ENCODE data around the gene AMN1. TPM values are rescaled to one million over a fixed set of nuclear protein-coding genes. Genes with fewer than 3 reads are reported as not detected.

The AMN1 gene
- total and polyA plus RNA-seq, 2 of the 13 experiments (the other 11 are each of a cell fraction or from before 2014, with no cell fraction given) = 7.5 to 26.5 TPM

- peak; percentile 70 for ATAC-seq
- peak overlapping the region in 1 of 3 experiments; percentile 22; a peak in 1 of 6 replicates for H3K4me3 ChIP-seq (replicated peaks in 1 of 3; ENCODE audit: insufficient read depth in 1 of 3, low read depth in 2 of 3, low read length in 3 of 3)
- H3K9ac ChIP-seq (ENCODE audit: insufficient read depth, low read depth, low read length) = peak overlapping the region; percentile 40; the same call in 1 of the 2 replicates
- in situ Hi-C loops (cut with HindIII; ENCODE audit: extremely low pct_ligation_motif_present, low pct_unique_long_range_greater_than_20kb) = no loop called here
- POLR2A ChIA-PET = interaction anchor here (1.4 to 2.3 kb wide), 4 partner anchors 17 to 59 kb away, joined by 3 to 21 read pairs (median 8); partner anchors contain the start of gene AMN1
- H3K4me1 ChIP-seq (ENCODE audit: insufficient read depth, low read length) = peaks cover 35% of the 10 kb centered on the region
- H3K79me2 ChIP-seq (ENCODE audit: insufficient read depth, low read length) = no peaks in the 10 kb centered on the region
- H3K27ac ChIP-seq (ENCODE audit: extremely low read length, insufficient read depth, low read length) = peak overlapping the region; percentile 84
- no peaks in the 10 kb centered on the region for H3K36me3 ChIP-seq (replicated peaks in 1 of 2; ENCODE audit: control insufficient read depth in 1 of 2, insufficient read depth in 2 of 2, low read length in 2 of 2)
- peak; percentile 20 for DNase-seq (ENCODE audit: low spot score)
- no peaks in the 10 kb centered on the region for H3K9me3 ChIP-seq (ENCODE audit: low read length)
- intact Hi-C loops (cut with micrococcal nuclease; ENCODE audit: unreplicated experiment) = loop anchor here (5.0 to 10.0 kb wide), 2 partner anchors 49 to 183 kb away; partner anchors contain the start of genes AMN1 and RESF1
- FAIRE-seq = peak; percentile 54
- TF ChIP-seq SPEN (CRISPR knock-in tag; IDR thresholded peaks at IDR 0.05; ENCODE audit: low read depth) = no peak
- TF ChIP-seq, protein P1, sequence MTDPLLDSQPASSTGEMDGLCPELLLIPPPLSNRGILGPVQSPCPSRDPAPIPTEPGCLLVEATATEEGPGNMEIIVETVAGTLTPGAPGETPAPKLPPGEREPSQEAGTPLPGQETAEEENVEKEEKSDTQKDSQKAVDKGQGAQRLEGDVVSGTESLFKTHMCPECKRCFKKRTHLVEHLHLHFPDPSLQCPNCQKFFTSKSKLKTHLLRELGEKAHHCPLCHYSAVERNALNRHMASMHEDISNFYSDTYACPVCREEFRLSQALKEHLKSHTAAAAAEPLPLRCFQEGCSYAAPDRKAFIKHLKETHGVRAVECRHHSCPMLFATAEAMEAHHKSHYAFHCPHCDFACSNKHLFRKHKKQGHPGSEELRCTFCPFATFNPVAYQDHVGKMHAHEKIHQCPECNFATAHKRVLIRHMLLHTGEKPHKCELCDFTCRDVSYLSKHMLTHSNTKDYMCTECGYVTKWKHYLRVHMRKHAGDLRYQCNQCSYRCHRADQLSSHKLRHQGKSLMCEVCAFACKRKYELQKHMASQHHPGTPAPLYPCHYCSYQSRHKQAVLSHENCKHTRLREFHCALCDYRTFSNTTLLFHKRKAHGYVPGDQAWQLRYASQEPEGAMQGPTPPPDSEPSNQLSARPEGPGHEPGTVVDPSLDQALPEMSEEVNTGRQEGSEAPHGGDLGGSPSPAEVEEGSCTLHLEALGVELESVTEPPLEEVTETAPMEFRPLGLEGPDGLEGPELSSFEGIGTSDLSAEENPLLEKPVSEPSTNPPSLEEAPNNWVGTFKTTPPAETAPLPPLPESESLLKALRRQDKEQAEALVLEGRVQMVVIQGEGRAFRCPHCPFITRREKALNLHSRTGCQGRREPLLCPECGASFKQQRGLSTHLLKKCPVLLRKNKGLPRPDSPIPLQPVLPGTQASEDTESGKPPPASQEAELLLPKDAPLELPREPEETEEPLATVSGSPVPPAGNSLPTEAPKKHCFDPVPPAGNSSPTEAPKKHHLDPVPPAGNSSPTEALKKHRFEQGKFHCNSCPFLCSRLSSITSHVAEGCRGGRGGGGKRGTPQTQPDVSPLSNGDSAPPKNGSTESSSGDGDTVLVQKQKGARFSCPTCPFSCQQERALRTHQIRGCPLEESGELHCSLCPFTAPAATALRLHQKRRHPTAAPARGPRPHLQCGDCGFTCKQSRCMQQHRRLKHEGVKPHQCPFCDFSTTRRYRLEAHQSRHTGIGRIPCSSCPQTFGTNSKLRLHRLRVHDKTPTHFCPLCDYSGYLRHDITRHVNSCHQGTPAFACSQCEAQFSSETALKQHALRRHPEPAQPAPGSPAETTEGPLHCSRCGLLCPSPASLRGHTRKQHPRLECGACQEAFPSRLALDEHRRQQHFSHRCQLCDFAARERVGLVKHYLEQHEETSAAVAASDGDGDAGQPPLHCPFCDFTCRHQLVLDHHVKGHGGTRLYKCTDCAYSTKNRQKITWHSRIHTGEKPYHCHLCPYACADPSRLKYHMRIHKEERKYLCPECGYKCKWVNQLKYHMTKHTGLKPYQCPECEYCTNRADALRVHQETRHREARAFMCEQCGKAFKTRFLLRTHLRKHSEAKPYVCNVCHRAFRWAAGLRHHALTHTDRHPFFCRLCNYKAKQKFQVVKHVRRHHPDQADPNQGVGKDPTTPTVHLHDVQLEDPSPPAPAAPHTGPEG (CRISPR knock-in tag; IDR thresholded peaks at IDR 0.05) = 0 out of 2 replicates have a peak, but pooled peaks have one; percentile 1
- H2AFZ ChIP-seq (ENCODE audit: low read length) = no peak overlapping the region
- WGBS (ENCODE audit: low lambda C conversion rate) = 25% methylated on average over 2 of the region's 2 CpGs
- H3K4me2 ChIP-seq (ENCODE audit: low read depth, low read length) = peak overlapping the region; percentile 68
- no TSS peak for BruUV-seq (replicated peaks)
- H4K20me1 ChIP-seq (ENCODE audit: insufficient read depth, low read length) = no peaks in the 10 kb centered on the region
- CTCF ChIA-PET (ENCODE audit: low intra/inter-chr PET ratio, low total read pairs) = no interaction called here
- no peaks in the 10 kb centered on the region for H3K27me3 ChIP-seq (ENCODE audit: control insufficient read depth in 1 of 2, insufficient read depth in 2 of 2, low read length in 2 of 2)
Observed at GRCh38 chr12:31773867-31774266, 45.0 kb upstream of the AMN1 start.

Measured in HepG2 (cell line).